KMS-11 (cell line): Measurements from ENCODE around the gene SLC9A4.

Experiments
- H2AFZ ChIP-seq: fragments of 200-600 bp; sonication (generic); 2 replicates; pipeline ENCODE4 v1.6.1; 2016; ENCODE audit warnings: antibody characterized with exemption, mixed run types, low read depth
- H3K27ac ChIP-seq: fragments of 200-600 bp; sonication (generic); 2 replicates; pipeline ENCODE4 v1.6.1; 2016; ENCODE audit warnings: mild to moderate bottlenecking, mixed run types
- H3K27me3 ChIP-seq: fragments of 200-600 bp; sonication (generic); 2 replicates; pipeline ENCODE4 v1.6.1; 2017; ENCODE audit warnings: mild to moderate bottlenecking, low read depth, mixed run types, moderate library complexity; ENCODE audit not compliant: insufficient read depth
- H3K36me3 ChIP-seq: fragments of 200-600 bp; sonication (generic); 2 replicates; pipeline ENCODE4 v1.6.1; 2017; ENCODE audit warnings: mild to moderate bottlenecking, mixed run types; ENCODE audit not compliant: insufficient read depth
- H3K4me1 ChIP-seq: fragments of 200-600 bp; sonication (generic); 2 replicates; pipeline ENCODE4 v1.6.1; 2016; ENCODE audit warnings: mild to moderate bottlenecking, low read depth, mixed run types; ENCODE audit not compliant: poor library complexity, severe bottlenecking
- H3K4me2 ChIP-seq: fragments of 200-600 bp; sonication (generic); 2 replicates; pipeline ENCODE4 v1.7.0; 2016; ENCODE audit warnings: mild to moderate bottlenecking, mixed run types
- H3K4me3 ChIP-seq: fragments of 200-600 bp; sonication (generic); IDR thresholded peaks from 2 replicates; pipeline ENCODE4 v1.6.1; 2017; ENCODE audit warnings: low read depth, low read length, mixed read lengths; ENCODE audit not compliant: insufficient read depth
- H3K79me2 ChIP-seq: fragments of 200-600 bp; sonication (generic); 2 replicates; pipeline ENCODE4 v1.6.1; 2016; ENCODE audit warnings: low read depth, mixed run types; ENCODE audit not compliant: insufficient read depth
- H3K9ac ChIP-seq: fragments of 200-600 bp; sonication (generic); 2 replicates; pipeline ENCODE4 v1.6.1; 2016; ENCODE audit warnings: mild to moderate bottlenecking, mixed run types
- H4K20me1 ChIP-seq: fragments of 200-600 bp; sonication (generic); 2 replicates; pipeline ENCODE4 v1.6.1; 2016; ENCODE audit warnings: mild to moderate bottlenecking, mixed run types; ENCODE audit not compliant: insufficient read depth
- TF ChIP-seq, protein P1 (sequence below): fragments of 200-600 bp; sonication (generic); conservative IDR thresholded peaks from 2 replicates; pipeline ENCODE4 v1.6.1; 2017; ENCODE audit warnings: low read depth, mild to moderate bottlenecking, antibody characterized with exemption, low read length, moderate library complexity, mixed read lengths

SLC9A4 gene

DNA sequence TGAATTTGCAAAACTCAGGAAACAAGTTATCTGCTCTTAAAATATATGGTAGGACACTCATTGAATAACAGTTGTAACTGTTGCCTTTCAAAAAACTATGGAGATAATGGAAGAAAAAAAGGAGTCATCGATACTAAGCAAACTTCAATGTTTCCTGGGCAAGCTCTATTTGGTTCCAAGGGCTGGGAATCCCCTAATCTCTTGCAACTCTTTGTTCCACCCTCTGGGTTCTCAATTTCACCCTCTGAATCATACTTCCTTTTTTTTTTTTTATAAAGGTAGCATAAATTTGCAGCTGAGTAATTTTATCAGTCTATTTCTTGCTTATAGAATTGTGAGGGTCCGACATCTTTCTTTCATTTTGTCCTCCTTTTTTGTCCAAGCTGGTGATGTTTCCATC lies 36.7 kb downstream of the SLC9A4 start:
- H3K36me3 ChIP-seq: no peaks in the 10 kb centered on the region
- no peak overlapping the region for H3K9ac ChIP-seq
- H3K27me3 ChIP-seq: no peaks in the 10 kb centered on the region
- no peak overlapping the region for H2AFZ ChIP-seq
- H3K79me2 ChIP-seq: no peaks in the 10 kb centered on the region
- no peaks in the 10 kb centered on the region for H3K4me1 ChIP-seq
- no peak overlapping the region for H3K27ac ChIP-seq
- H4K20me1 ChIP-seq: no peaks in the 10 kb centered on the region
- H3K4me2 ChIP-seq: no peak overlapping the region
- TF ChIP-seq, protein P1, sequence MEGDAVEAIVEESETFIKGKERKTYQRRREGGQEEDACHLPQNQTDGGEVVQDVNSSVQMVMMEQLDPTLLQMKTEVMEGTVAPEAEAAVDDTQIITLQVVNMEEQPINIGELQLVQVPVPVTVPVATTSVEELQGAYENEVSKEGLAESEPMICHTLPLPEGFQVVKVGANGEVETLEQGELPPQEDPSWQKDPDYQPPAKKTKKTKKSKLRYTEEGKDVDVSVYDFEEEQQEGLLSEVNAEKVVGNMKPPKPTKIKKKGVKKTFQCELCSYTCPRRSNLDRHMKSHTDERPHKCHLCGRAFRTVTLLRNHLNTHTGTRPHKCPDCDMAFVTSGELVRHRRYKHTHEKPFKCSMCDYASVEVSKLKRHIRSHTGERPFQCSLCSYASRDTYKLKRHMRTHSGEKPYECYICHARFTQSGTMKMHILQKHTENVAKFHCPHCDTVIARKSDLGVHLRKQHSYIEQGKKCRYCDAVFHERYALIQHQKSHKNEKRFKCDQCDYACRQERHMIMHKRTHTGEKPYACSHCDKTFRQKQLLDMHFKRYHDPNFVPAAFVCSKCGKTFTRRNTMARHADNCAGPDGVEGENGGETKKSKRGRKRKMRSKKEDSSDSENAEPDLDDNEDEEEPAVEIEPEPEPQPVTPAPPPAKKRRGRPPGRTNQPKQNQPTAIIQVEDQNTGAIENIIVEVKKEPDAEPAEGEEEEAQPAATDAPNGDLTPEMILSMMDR: no peak
- H3K4me3 ChIP-seq: no peak overlapping the region

DNA sequence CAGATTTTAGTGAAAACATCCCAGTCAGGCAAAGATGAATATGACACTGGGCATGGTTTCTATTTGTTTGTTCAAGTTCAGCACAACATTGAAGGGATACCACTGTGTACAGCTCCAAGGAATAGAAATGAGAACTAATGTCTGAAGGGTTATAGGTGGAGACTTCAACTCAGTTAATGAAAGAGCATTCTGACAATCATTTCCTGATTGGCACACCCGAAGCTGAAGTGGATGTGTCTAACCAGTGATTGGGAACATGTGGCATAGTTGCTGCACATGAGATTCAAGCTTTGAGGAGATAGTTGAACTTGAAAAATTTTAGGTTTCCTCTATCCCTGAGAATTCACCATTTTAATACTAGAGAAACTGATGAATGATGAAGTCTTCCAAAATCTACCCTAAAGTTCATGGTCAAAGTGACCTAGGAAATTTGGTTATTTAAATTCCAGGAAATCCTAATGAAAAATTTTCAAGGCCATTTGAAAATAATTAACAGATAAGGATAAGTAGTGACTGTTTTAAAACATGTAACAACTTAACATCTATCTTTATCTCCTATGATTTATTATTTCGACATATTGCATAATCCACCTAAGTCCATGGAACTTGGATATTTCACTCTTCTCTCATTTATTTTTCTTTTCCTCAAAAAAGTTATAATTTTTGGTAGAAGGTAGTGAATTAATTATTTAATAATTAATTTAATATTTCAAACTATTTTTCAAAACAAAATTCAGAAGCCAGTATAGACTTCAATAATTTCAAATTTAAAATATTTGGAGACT lies 38.0 kb downstream of the SLC9A4 start:
- H3K79me2 ChIP-seq: no peaks in the 10 kb centered on the region
- H2AFZ ChIP-seq: no peak overlapping the region
- no peak overlapping the region for H3K4me3 ChIP-seq
- no peak overlapping the region for H3K4me2 ChIP-seq
- H3K27me3 ChIP-seq: no peaks in the 10 kb centered on the region
- no peaks in the 10 kb centered on the region for H3K36me3 ChIP-seq
- H3K9ac ChIP-seq: no peak overlapping the region
- H3K4me1 ChIP-seq: no peaks in the 10 kb centered on the region
- H4K20me1 ChIP-seq: no peaks in the 10 kb centered on the region
- TF ChIP-seq, protein P1: no peak
- no peak overlapping the region for H3K27ac ChIP-seq

DNA sequence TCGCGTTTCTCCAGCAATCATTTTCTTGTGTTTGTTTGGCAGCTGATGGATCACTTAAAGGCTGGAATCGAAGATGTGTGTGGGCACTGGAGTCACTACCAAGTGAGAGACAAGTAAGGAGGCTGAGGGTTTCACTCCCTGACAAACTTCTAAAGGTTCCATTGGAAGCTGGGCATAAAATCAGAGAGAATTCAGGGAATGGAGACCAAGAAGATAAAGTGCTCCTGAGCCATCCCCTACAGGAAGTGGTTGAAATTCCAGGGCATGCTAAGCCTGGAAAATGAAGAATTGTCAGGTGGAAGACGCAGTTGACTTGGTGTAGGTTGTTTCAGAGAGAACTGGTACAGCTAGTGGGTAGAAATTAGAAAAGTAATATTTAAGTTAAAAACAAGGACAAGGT lies 39.1 kb downstream of the SLC9A4 start:
- Histone ChIP-seq H2AFZ (no peak overlapping the region), H3K4me1 (no peaks in the 10 kb centered on the region), H4K20me1 (no peaks in the 10 kb centered on the region), H3K9ac (no peak overlapping the region), H3K27me3 (no peaks in the 10 kb centered on the region), H3K79me2 (no peaks in the 10 kb centered on the region), H3K4me3 (no peak overlapping the region), H3K36me3 (no peaks in the 10 kb centered on the region), H3K27ac (no peak overlapping the region), H3K4me2 (no peak overlapping the region)
- TF ChIP-seq, protein P1: no peak

DNA sequence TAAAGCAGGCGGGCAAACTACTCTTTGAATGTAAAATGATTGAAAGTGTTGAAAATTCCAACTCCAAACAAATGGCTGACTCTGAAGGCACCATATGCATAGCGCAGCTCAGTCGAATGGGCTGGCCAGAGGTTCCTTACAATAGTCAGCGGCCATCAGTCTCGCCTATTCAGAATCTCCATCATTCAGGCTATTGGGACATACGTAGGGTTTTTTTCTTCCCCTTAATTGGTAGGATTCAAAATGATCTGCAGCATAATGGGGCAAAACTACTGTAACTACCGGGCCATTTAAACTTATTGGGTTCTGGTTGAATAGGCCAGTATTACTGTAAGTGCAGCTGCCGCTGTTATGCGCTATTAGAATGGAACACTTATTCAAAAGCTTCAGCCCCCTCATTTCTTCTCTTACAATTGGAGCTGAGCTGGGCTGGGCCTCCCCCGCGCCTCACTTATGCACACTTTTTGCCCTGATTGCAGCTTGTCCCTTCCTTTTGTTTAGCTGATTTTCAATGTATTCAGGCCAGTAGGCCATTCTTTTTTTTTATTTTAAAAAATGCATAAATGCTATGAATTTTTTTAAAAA lies 40.4 kb downstream of the SLC9A4 start:
- H3K27ac ChIP-seq: no peak overlapping the region
- H4K20me1 ChIP-seq: no peaks in the 10 kb centered on the region
- H2AFZ ChIP-seq: no peak overlapping the region
- H3K36me3 ChIP-seq: no peaks in the 10 kb centered on the region
- no peaks in the 10 kb centered on the region for H3K79me2 ChIP-seq
- H3K4me3 ChIP-seq: no peak overlapping the region
- H3K4me1 ChIP-seq: no peaks in the 10 kb centered on the region
- no peak overlapping the region for H3K4me2 ChIP-seq
- no peak overlapping the region for H3K9ac ChIP-seq
- TF ChIP-seq, protein P1: no peak
- H3K27me3 ChIP-seq: no peaks in the 10 kb centered on the region
